Measurements from ENCODE around the gene FGF5.

FGF5 gene

DNA sequence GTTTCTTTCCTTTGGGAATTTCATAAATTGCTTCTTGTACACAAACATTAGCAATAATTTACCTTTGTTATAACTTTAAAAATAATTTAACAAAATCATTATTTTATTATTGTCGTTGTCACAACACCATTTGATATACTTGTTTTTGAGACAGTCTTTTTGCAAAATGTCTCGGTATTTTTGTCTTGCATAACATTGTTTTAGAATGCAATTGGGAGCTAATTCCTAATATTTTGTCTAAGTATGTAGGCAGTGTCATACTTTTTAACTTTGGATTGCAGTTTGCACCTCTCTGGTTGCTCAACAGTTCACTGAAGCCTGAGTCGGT lies 68.7 kb downstream of the FGF5 start:
- no peak for TF ChIP-seq CTCF (IDR thresholded peaks at IDR 0.05; ENCODE audit: low read depth, low read length)
- peak overlapping the region; percentile 79 for H3K4me3 ChIP-seq (ENCODE audit: low read depth, low read length)

GRCh38 chr4:80335554-80336358 lies 69.3 kb downstream of the FGF5 start, which contains the start of gene CFAP299:
TSS of gene CFAP299 (plus strand) at chr4:80335730.
- TF ChIP-seq CTCF (IDR thresholded peaks at IDR 0.05; ENCODE audit: low read depth, low read length), result peak; percentile 52

DNA sequence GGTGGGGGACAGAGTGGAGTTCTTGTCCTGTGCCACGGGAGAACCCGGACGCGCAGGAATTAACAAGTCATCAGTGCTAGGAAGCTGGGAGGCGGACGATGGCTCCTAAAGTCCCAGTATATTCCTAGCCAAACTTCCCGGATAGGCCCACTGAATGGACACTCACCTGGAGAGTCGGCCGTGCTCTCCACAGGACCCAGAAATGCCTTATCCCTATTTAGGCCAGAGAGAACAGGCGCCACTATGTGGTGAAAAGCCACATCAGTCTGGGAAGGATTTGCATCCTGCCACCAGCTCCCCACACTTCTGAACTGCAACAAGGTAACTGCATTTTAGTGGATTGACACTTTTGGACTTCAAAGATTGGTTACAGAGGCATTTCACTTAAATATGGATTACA lies 70.1 kb downstream of the FGF5 start:
- peak; percentile 13; the same call in 1 of the 2 replicates for TF ChIP-seq CTCF (IDR thresholded peaks at IDR 0.05; ENCODE audit: low read depth, low read length)
- H3K4me3 ChIP-seq (ENCODE audit: low read depth, low read length), result peak overlapping the region; percentile 79

More at GRCh38 chr4:80335554-80336358, 69.3 kb downstream of the FGF5 start, which contains the start of gene CFAP299:
- H3K4me3 ChIP-seq (ENCODE audit: low read depth, low read length), result peak within 1 kb of the TSS; percentile 79

- TF ChIP-seq CTCF (IDR thresholded peaks at IDR 0.05; ENCODE audit: low read depth, low read length), result no peak
- H3K4me3 ChIP-seq (ENCODE audit: low read depth, low read length), result no peak overlapping the region
These were observed 73.6 kb downstream of the FGF5 start for GRCh38 chr4:80340036-80340435.
